ENCODE measurements around the gene OPCML. TPM values are rescaled to one million over a fixed set of nuclear protein-coding genes. Genes with fewer than 3 reads are reported as not detected.

The OPCML gene
- total RNA-seq, 1 experiment from 2014 or later, result 0.94 TPM

DNA sequence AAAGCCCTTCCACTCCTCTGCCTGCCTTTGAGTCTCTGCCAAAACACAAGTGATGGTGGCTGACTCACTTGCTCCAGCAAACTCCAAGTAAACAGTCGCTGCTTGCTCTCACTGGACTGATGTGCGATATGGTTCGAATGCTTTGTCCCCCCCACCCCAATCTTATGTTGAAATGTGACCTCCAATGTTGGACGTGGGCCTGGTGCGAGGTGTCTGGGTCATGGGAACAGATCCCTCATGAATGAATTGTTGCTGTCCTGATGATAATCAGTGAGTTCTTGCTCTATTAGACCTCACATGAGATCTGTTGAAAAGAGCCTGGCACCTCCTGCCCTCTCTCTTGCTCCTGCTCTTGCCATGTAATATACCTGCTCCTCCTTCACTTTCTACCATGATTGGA, 747.9 kb downstream of the OPCML start:
- H2BK15ac ChIP-seq (ENCODE audit: low read depth, low read length), result no peak overlapping the region
- no CpG with 5 or more reads among the region's 5 CpGs for WGBS (ENCODE audit: extremely low coverage, insufficient read length, low lambda C conversion rate)

More for the DNA sequence above, 747.9 kb downstream of the OPCML start:
- Histone ChIP-seq H3K79me1 (ENCODE audit: insufficient read depth, low read depth, low read length, poor library complexity, severe bottlenecking) (no peaks in the 10 kb centered on the region), H3K23ac (ENCODE audit: insufficient read length, low read depth, low read length) (no peak overlapping the region), H2BK20ac (ENCODE audit: low read depth, low read length, poor library complexity, severe bottlenecking) (no peak overlapping the region), H2BK5ac (ENCODE audit: insufficient read length, low read length) (no peak overlapping the region), H3K9ac (ENCODE audit: extremely low read depth, insufficient read length, low read length) (no peak overlapping the region), H4K91ac (ENCODE audit: insufficient read length, low read depth, low read length) (no peak overlapping the region), H2AFZ (ENCODE audit: low read length) (no peak overlapping the region), H3K56ac (ENCODE audit: insufficient read length, low read depth, low read length) (no peak overlapping the region), H3T11ph (ENCODE audit: low read length) (no peak overlapping the region), H3K14ac (ENCODE audit: insufficient read depth, low read length) (no peak overlapping the region), H3K4me1 (ENCODE audit: insufficient read depth, low read length) (peaks cover 5% of the 10 kb centered on the region; the same call in 1 of the 2 replicates), H3K27me3 (ENCODE audit: insufficient read depth, low read length) (no peaks in the 10 kb centered on the region), H3K23me2 (ENCODE audit: insufficient read length, low read depth, low read length, poor library complexity, severe bottlenecking) (no peaks in the 10 kb centered on the region), H3K4me2 (ENCODE audit: insufficient read depth, insufficient read length, low read length) (no peak overlapping the region), H3K9me3 (ENCODE audit: control insufficient read depth, low read depth, low read length) (no peaks in the 10 kb centered on the region), H4K5ac (ENCODE audit: insufficient read length, low read depth, low read length) (no peak overlapping the region), H2BK120ac (ENCODE audit: low read depth, low read length, poor library complexity, severe bottlenecking) (no peak overlapping the region), H3K4ac (ENCODE audit: low read depth, low read length) (no peak overlapping the region), H3K18ac (ENCODE audit: insufficient read length, low read depth, low read length) (no peak overlapping the region), H3K27ac (ENCODE audit: insufficient read length, low read depth, low read length) (no peak overlapping the region), H2AK5ac (ENCODE audit: insufficient read length, low read length) (no peak overlapping the region), H3K79me2 (ENCODE audit: insufficient read depth, low read length) (no peaks in the 10 kb centered on the region), H2BK12ac (ENCODE audit: insufficient read length, low read depth, low read length) (no peak overlapping the region), H4K20me1 (ENCODE audit: control insufficient read depth, insufficient read depth, insufficient read length) (no peaks in the 10 kb centered on the region), H4K8ac (replicated peaks; ENCODE audit: insufficient read length, low read depth, low read length) (no peak overlapping the region)
- TF ChIP-seq, protein P1, sequence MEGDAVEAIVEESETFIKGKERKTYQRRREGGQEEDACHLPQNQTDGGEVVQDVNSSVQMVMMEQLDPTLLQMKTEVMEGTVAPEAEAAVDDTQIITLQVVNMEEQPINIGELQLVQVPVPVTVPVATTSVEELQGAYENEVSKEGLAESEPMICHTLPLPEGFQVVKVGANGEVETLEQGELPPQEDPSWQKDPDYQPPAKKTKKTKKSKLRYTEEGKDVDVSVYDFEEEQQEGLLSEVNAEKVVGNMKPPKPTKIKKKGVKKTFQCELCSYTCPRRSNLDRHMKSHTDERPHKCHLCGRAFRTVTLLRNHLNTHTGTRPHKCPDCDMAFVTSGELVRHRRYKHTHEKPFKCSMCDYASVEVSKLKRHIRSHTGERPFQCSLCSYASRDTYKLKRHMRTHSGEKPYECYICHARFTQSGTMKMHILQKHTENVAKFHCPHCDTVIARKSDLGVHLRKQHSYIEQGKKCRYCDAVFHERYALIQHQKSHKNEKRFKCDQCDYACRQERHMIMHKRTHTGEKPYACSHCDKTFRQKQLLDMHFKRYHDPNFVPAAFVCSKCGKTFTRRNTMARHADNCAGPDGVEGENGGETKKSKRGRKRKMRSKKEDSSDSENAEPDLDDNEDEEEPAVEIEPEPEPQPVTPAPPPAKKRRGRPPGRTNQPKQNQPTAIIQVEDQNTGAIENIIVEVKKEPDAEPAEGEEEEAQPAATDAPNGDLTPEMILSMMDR (conservative IDR thresholded peaks at IDR 0.05), result no peak
- no peak for DNase-seq
- peaks cover 22 to 42% of the 10 kb centered on the region in 2 experiments for H3K4me1 Mint-ChIP-seq
- no peak overlapping the region; a peak in 1 of 7 replicates for H3K27ac Mint-ChIP-seq
- no peaks in the 10 kb centered on the region for H3K27me3 Mint-ChIP-seq (ENCODE audit: low read depth)
- no peak overlapping the region for H3K4me3 Mint-ChIP-seq
- H3K36me3 Mint-ChIP-seq (ENCODE audit: insufficient read depth in 1 of 3, low read depth in 3 of 3), result no peaks in the 10 kb centered on the region; a peak in 1 of 7 replicates
- H3K9me3 Mint-ChIP-seq, result no peaks in the 10 kb centered on the region

Measured in H9 (cell line).